ENCODE results near the gene ITIH5.

ITIH5 gene

DNA sequence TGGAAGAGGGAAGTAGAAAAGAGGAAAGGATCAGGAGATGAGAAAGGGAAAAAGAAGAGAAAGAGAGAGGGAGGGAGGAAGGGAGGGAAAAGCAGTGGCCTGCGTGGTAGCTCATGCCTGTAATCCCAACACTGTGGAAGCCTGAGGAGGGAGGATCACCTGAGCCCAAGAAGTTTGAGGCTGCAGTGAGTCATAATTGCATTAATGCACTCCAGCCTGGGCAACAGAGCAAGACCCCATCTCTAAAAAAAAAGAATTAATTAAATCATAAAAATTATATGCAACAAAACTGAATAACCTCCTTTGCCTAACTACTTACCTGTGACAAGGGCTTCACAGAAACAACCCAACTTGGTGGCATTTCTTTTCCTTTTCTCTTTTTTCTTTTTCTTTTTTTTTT lies 148.1 kb downstream of the ITIH5 start:
- DNase-seq (ENCODE audit: low spot score), result no peak

DNA sequence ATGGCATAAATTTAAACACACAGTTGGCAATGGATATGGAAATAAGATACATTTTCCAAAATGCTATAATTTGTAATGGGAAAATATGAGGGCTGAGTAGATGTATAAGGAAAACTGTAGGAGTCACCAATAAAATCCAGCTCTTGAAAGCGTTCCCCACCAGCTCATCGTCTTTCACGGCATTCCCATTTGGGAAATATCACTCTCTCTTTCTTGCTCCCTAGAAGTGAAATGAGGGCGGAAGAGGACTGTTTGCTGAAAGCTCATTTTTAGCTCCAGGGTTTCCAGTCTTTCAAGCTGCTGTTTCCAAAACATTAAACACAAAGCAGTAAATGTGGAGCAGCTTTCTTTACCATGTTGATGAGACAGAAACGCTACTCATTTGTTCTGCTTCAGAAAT lies 151.3 kb downstream of the ITIH5 start:
- DNase-seq (ENCODE audit: low spot score), result no peak

DNA sequence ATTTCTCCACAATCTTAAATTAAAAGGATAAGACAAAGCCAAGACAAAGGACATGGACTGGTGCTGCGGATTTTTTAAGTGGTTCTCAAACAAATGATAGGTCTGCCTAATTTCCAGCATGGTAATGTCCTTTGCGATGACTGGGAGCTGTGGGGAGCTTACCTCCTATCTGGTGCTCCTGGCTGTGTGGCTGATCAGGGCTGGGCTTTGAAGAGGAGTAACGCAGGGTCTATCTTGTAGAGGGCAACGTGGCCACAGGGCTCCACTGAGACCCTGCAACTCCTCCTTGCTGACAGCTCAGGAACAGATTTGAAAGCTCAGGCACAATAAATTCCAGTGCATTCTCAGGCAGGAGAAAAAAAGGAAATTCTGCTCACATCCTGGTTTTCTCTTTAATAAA lies 152.8 kb downstream of the ITIH5 start:
- DNase-seq (ENCODE audit: low spot score), result no peak

DNA sequence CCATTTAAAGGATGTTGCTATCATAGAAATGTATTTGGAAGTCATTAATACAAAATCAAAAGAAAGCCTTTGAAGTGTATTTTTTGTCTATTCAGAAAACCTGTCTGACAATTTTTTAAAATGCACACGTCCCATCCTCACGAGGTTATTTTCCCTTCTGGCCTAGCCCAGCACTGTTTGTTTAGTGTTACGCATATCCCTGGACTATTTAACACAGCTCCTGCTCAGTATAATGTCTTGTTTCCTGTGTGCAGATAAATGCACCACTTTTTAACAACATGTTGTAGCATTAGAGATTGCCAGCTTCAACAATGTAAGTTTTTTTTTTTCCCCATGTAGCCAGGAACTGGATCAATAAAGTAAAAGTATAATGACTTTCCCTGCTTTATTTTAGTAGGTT lies 153.3 kb downstream of the ITIH5 start:
- DNase-seq (ENCODE audit: low spot score), result no peak

DNA sequence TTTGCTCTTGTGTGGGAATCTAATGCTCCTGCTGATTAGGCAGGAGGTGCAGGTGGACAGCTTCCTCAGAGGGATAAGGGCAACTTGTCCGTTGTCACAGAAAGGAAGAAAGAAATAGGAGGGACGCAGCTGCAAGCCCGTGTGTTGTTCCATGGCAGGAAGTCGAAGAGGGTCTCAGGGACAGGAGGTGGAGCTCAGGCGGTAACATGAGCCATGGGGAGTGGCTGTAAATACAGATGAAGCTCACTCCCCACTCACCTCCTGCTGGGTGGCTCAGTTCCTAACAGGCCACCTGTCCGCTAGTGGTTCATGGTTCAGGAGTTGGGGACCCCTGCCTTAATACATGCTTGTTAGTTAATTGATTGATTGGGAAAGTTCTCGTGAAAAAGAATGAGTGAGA lies 154.3 kb downstream of the ITIH5 start:
- DNase-seq (ENCODE audit: low spot score), result no peak

DNA sequence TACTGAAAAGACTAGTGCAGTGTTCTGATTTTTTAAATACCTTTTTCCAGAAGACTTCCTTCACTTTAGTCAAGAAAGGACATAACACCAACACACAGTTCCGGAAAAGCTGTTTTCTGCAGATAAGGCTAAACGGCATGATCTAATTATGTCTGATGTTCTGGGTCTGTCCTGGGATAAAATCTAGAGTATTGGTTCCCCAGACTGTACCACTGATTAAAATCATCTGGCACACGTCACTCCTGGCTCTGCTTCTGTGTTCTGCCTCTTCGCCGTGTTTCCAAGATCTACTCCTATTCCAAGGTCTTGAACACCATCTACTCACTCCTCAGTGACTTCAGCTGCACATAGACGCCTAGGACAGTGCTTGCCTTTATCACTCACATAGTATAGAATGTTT lies 155.2 kb downstream of the ITIH5 start:
- no peak for DNase-seq (ENCODE audit: low spot score)
